ENCODE measurements around the gene NOP14.
A peak's percentile ranks its signal among the peaks of the same experiment; 100 is the strongest.
"Not testable (repeated sequence)": the region's sequence is repeated elsewhere in the genome, so short reads cannot be mapped to it uniquely, and the experiment has no call there.

NOP14 gene

GRCh38 chr4:2925496-2925895 is 37.7 kb downstream of the NOP14 start:
- TF ChIP-seq CTCF (conservative IDR thresholded peaks at IDR 0.05), result no peak
- H3K27ac ChIP-seq, result peak overlapping the region; percentile 69

GRCh38 chr4:2924765-2925301 is 38.4 kb downstream of the NOP14 start:
- TF ChIP-seq CTCF (conservative IDR thresholded peaks at IDR 0.05), result no peak
- H3K27ac ChIP-seq, result peak overlapping the region; percentile 69

GRCh38 chr4:2924286-2924685 is 38.9 kb downstream of the NOP14 start:
- peak overlapping the region; percentile 69 for H3K27ac ChIP-seq
- no peak for TF ChIP-seq CTCF (conservative IDR thresholded peaks at IDR 0.05)

- TF ChIP-seq CTCF (conservative IDR thresholded peaks at IDR 0.05), result no peak
- peak overlapping the region; percentile 69 for H3K27ac ChIP-seq
These were observed 39.5 kb downstream of the NOP14 start for GRCh38 chr4:2923668-2924173.

- no peak for TF ChIP-seq CTCF (conservative IDR thresholded peaks at IDR 0.05)
- peak overlapping the region; percentile 69 for H3K27ac ChIP-seq
These were observed 40.1 kb downstream of the NOP14 start for GRCh38 chr4:2923141-2923551.

GRCh38 chr4:2922453-2923101 is 40.6 kb downstream of the NOP14 start:
- H3K27ac ChIP-seq, result peak overlapping the region; percentile 69

GRCh38 chr4:2918714-2919113 is 44.5 kb downstream of the NOP14 start:
- not testable (repeated sequence) for H3K27ac ChIP-seq

GRCh38 chr4:2918300-2918699 is 44.9 kb downstream of the NOP14 start:
- not testable (repeated sequence) for H3K27ac ChIP-seq

GRCh38 chr4:2916696-2917095 is 46.5 kb downstream of the NOP14 start:
- H3K27ac ChIP-seq, result not testable (repeated sequence)

GRCh38 chr4:2915789-2916188 is 47.4 kb downstream of the NOP14 start:
- no peak overlapping the region for H3K27ac ChIP-seq
- no peak for TF ChIP-seq CTCF (conservative IDR thresholded peaks at IDR 0.05)
